GM18519 (cell line): Measurements from ENCODE around the gene AGPAT4.
"Not testable (repeated sequence)": the region's sequence is repeated elsewhere in the genome, so short reads cannot be mapped to it uniquely, and the experiment has no call there.

Experiments used
- ATAC-seq: cut with Tn5 transposase; IDR thresholded peaks from one replicate; pipeline ENCODE4 v1.9.1; 2021; ENCODE audit warnings: mild to moderate bottlenecking, moderate library complexity; ENCODE audit not compliant: unreplicated experiment, low FRiP score

AGPAT4 gene

GRCh38 chr6:161128230-161128629 is 145.6 kb downstream of the AGPAT4 start:
- no peak for ATAC-seq

- no peak for ATAC-seq
These were observed 146.7 kb downstream of the AGPAT4 start for GRCh38 chr6:161127071-161127740.

GRCh38 chr6:161125591-161125990 is 148.3 kb downstream of the AGPAT4 start:
- no peak for ATAC-seq

GRCh38 chr6:161123319-161123718 is 150.5 kb downstream of the AGPAT4 start:
- ATAC-seq, result not testable (repeated sequence)

- no peak for ATAC-seq
These were observed 155.9 kb downstream of the AGPAT4 start for GRCh38 chr6:161117942-161118341.

- ATAC-seq, result no peak
These were observed 156.6 kb downstream of the AGPAT4 start for GRCh38 chr6:161117308-161117707.

GRCh38 chr6:161116554-161116953 is 157.3 kb downstream of the AGPAT4 start:
- ATAC-seq, result no peak

- ATAC-seq, result peak; percentile 55
These were observed 158.4 kb downstream of the AGPAT4 start for GRCh38 chr6:161115468-161115867.

GRCh38 chr6:161111261-161111660 is 162.6 kb downstream of the AGPAT4 start:
- no peak for ATAC-seq

GRCh38 chr6:161110028-161110779 is 163.7 kb downstream of the AGPAT4 start:
- no peak for ATAC-seq

- no peak for ATAC-seq
These were observed 164.5 kb downstream of the AGPAT4 start for GRCh38 chr6:161109366-161109765.

GRCh38 chr6:161108916-161109315 is 164.9 kb downstream of the AGPAT4 start:
- no peak for ATAC-seq

- ATAC-seq, result no peak
These were observed 165.8 kb downstream of the AGPAT4 start for GRCh38 chr6:161107779-161108730.

GRCh38 chr6:161105408-161105807 is 168.5 kb downstream of the AGPAT4 start:
- no peak for ATAC-seq

- ATAC-seq, result no peak
These were observed 168.9 kb downstream of the AGPAT4 start for GRCh38 chr6:161104966-161105365.

GRCh38 chr6:161103475-161103874 is 170.4 kb downstream of the AGPAT4 start:
- ATAC-seq, result no peak

GRCh38 chr6:161101517-161101916 is 172.3 kb downstream of the AGPAT4 start:
- ATAC-seq, result no peak

GRCh38 chr6:161100072-161100471 is 173.8 kb downstream of the AGPAT4 start:
- ATAC-seq, result no peak

GRCh38 chr6:161095916-161096315 is 177.9 kb downstream of the AGPAT4 start:
- ATAC-seq, result no peak

GRCh38 chr6:161094955-161095354 is 178.9 kb downstream of the AGPAT4 start:
- no peak for ATAC-seq
